HG02759 (cell line): ENCODE data around the gene CDK6.
A peak's percentile ranks its signal among the peaks of the same experiment; 100 is the strongest.
"Not testable (repeated sequence)": the region's sequence is repeated elsewhere in the genome, so short reads cannot be mapped to it uniquely, and the experiment has no call there.

Experiments used
- ATAC-seq: cut with Tn5 transposase; IDR thresholded peaks from one replicate; pipeline ENCODE4 v1.9.1; 2021; ENCODE audit warnings: mild to moderate bottlenecking, moderate library complexity; ENCODE audit not compliant: unreplicated experiment

Gene CDK6

DNA sequence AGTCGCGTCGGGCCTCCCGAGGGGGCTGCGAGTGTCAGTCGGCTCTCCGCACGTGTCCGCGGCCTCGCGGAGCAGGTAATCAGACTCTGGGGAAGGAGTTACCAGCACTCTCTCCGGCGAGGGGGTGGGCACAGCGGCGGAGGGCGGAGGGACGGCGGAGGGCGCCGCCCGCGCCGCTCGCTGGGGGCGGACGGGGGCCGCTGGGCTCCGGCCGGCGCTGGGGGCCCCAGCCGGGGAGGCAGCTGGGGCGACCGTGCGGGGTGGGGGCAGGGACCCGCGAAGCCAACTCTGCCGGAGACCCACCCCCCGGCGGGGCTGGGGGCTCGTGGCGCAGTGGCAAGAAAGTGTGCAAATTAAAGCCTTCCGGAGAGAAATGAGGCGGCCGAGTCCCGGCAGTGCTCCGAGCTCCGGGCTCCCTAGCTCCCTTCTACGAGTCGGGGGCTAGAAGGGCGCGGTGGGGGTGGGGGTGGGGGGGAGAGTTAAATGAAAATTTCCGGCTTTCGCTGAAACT, at the start of gene CDK6:
TSS of gene CDK6 (minus strand) at position 85 of the 511 bp plus-strand sequence. CDS start 3,250 bp downstream, outside the sequence.
- ATAC-seq, result peak; percentile 41

DNA sequence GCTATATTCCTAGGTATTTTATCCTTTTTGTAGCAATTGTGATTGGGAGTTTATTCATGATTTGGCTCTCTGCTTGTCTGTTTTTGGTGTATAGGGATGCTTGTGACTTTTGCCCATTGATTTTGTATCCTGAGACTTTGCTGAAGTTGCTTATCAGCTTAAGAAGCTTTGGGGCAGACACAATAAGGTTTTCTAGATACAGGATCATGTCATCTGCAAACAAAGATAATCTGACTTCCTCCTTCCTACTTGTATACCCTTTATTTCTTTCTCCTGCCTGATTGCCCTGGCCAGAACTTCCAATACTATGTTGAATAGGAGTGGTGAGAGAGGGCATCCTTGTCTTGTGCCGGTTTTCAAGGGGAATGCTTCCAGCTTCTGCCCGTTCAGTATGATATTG, 49.7 kb upstream of the CDK6 start:
- ATAC-seq, result not testable (repeated sequence)

DNA sequence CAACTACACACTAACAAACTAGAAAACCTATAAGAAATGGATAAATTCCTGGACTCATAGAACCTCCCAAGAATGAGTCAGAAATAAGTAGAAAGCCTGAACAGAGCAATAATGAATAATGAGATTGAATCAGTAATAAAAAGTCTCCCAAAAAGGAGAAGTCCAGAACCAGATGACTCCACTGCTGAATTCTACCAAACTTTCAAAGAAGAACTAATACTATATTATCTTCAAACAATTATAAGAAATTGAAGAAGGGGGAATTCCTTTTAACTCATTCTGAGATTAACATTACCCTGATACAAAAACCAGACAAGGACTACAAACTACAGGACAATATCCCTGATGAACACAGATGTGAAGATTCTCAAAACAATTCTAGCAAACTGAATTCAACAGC, 47.8 kb upstream of the CDK6 start:
- no peak for ATAC-seq

DNA sequence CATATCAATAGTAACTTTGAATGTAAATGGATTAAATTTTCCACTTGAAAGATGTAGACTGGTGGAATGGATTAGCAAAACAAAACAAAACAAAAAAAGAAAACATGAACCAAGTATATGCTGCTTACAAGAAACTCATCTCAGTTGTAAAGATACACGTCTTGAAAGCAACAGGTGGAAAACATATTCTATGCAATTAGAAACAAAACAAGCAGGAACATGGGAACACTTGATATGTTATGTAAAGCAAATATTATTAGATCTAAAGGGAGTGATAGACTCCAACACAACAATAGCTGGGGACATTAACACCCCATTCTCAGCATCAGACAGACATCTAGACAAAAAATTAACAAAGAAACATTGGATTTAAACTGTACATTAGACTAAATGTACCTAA, 46.4 kb upstream of the CDK6 start:
- ATAC-seq, result no peak

DNA sequence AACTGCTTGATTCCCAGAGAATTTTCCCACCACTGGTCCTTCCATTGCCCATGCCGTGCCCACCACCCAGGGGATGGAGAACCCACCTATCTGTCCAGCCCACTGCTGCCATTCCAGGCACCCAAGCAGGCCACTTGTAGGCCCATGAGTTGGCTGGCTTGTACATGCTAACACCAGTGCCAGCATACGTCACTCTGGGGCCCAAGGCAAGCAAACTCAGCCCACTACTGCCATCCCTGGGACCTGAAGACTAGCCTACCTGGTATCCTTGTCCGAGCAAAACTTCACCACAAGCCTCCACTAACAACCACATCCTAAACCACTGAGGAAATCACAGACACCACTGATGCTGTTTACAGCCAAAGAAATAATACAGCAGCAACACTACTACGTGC, 44.7 kb upstream of the CDK6 start:
- ATAC-seq, result no peak

DNA sequence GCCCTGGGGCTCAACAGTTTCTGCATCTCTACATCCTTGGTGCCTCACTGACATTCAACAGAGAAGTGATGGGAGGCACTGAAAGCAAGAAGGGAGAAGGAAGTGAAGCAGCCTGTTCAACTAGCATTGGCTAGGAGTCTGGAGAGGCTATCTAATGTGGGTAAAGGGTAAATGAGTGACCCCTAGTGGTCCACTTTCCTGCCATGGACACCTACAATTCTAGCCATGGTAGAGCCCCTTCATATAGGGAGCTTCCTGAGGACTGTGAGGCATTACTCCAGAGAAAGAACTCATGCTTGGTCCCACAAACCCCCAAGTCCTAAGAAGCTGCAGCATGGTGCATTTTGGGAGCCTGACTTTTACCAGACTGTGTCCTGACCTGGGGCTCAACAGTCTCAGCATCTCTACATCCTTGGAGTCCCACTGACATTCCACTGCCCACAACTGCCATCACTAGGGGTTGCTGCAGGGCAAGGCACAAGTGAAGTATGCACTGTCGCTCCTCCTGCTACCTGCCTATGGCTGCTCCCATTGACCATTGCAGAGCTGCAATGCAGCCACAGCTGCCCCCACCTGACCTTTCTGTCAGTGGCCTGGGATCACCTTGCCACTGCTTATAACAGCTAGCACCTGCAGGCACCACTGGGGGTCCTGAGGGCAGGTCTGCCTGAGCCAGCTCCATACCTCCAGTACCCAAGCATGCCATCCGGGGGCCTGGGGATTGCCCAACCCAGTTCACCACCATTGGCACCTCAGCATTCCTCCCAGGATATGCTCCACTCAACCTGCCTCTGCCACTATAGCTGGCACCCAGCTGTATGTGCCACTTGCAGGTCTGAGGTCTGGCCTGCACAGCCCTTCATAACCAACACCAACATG, 44.1 kb upstream of the CDK6 start:
- no peak for ATAC-seq

DNA sequence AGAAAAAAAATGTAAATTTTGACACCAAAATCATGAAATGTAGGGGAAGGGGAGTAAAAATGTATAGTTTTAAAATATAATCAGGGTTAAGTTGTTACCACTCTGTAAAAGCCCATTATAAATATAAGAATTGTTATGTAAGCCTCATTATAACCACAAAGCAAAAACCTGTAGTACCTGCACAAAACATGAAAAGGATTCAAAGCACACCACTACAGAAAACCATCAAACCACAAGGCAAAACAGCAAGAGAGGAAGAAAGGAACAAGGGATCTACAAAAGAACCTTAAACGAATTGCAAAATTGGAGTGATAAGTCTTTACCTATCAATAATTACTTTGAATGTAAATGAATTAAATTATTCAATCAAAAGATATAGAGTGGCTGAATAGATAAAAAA, 41.0 kb upstream of the CDK6 start:
- ATAC-seq, result no peak

DNA sequence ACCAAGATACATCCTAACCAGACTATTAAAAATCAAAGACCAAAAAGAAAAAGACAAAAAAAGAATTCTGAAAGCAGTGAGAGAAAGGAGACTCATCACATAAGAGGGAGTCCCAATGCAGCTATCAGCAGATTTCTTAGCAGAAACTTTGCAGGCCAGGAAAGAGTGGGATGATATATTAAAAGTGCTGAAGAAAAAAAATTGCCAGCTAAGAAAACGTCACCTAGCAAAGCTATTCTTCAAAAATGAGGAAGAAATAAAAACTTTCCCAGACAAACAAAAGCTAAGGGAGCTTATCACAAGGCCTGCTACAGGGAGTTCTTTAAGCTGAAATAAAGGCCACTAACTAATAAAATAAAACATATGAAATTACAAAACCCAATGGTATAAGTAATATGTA, 40.5 kb upstream of the CDK6 start:
- ATAC-seq, result no peak

DNA sequence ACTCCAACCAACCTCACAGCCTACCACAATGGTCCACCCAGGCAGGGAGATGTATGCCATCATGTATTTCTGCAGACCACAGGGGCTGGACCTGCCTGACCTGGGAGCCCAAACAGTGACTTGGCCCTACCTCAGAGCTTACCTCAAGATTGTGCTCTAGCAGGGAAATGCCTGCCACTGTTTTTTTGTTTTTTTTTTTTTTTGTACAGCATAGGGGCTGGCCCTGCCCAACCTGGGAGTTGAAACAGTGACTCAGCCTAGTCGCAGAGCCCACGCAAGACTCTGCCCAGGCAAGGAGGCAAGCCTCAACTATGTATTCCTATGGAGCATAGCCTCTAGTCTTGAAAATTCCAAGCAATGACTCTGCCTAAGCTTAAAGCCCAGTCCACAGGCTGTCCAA, 39.3 kb upstream of the CDK6 start:
- no peak for ATAC-seq

DNA sequence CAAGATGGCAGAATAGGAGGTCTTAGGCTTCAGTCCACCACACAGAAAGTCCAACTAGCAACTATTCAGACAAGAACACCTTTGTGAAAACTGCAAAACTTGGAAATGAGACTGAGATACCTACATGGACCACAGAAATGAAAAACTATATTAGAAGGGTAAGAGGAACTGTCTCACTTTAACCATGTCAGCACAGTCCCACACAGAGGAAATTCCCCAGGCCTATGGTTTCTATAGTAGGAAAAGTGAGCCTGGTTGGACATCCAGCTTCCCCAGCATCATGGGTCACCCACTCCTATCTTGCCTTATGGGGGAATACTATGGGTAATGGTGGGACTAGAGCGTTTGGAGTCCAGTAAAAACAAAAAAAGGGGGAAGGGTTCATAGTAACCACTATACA, 38.8 kb upstream of the CDK6 start:
- ATAC-seq, result no peak

DNA sequence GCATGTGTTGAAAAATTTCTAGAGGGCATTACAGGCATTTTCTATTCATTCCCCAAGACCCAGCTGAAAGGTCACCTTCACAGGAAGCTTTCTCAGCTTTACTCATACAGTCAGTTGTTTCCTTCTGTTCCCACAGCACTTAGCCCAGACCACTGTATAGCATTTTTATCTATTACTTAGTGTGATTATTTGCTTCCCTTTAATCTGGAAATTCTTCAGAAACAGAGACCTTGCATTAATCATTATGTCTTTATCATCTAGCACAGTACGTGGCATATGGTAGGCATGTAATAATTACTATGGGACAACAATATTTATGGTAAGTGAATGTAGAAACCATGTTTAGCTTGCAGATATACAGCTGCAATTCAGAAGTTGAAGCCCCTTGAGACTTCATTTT, 38.2 kb upstream of the CDK6 start:
- ATAC-seq, result no peak

DNA sequence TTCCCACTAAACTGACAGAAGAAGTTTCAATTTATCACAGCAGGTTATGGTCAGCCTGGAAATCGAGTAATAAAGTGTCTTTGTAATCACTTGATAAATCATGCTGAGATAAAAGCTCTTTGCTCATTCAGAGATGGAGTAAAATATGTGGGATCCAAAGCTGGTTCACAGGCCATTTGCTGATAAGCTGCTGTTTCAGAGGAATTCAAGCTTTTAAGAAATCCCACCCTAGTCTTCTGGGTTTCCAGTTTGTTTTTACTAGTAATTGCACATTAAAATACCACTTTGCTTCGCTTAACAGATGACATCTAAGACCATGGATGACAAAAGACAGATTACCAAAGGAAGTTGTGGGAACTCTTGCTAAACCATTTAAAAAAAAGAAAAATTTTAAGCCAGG, 37.4 kb upstream of the CDK6 start:
- no peak for ATAC-seq

DNA sequence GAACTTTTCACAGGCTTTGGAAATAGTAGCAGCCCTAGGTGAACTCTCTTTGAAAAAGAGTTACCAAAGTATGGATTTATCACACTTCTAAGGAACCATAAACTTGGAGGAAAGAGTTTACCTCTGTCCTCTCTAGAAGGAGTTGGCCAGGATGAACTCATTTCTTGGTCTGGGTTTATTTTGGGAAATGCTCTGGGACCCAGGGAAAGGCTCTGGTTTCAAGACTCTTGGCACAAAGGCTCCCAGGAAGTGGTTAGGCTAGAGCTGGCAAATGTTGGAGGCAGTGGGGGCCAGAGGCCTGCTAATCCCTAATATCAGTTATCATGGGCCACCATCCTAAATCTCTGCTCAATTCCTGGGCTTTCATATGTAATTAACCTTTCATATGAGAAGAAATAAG, 36.3 kb upstream of the CDK6 start:
- no peak for ATAC-seq

DNA sequence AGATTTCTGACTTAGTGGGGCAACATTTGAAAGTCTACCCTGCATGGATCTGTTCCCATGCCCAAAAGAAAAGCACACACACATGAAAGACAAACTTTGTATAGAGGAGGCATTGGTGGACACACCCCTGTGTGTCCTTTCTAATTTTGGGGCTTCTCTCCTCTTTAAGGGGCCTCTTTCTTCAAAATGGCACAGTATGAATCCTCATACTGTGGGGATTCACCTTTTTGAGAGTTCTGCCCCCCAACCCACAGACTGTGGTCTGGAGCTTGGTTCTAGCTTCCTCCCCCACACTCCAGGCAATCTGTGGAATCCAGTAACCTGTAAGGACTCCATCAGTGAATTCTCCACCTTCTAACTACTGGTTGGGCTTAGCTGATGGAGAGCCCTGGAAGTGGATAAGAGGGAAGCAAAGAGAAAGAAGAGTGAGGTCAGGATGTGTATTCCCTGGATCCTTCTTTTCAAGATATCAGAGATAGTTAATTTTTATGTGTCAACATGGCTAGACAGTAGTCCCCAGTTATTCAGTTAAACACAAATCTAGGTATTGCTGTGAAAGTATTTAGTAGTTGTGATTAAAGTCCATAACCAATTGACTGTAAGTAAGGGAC, 32.4 kb upstream of the CDK6 start:
- no peak for ATAC-seq

DNA sequence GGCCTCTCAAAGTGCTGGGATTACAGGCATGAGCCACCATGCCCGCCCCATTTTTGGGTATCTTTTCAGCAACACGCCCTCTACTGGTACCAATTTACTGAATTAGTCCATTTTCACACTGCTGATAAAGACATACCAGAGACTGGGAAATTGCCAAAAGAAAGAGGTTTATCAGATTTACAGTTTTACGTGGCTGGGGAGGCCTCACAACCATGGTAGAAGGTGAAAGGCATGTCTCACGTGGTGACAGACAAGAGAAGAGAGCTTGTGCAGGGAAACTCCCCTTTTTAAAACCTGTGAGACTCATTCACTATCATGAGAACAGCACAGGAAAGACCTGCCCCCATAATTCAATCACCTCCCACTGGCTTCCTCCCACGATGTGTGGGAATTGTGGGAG, 27.8 kb upstream of the CDK6 start:
- not testable (repeated sequence) for ATAC-seq

DNA sequence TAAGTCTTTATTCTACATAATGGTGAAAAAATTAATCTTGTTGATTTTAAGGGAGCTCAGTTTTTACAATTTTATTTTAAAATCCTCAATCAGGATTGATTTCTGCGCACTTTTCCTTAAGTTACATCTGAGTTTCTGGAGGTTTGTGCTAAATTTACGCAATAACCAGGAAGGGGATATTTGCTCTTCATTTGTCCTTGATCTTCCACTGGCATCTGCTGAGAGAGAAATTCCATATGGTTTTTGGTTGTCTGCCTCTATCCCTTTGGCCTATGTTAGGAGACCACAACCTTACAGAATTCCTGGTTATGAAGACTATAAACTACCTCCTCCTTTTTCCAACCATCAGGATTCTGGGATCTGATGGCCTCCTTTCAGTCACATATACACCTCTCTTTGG, 20.1 kb upstream of the CDK6 start:
- ATAC-seq, result no peak

DNA sequence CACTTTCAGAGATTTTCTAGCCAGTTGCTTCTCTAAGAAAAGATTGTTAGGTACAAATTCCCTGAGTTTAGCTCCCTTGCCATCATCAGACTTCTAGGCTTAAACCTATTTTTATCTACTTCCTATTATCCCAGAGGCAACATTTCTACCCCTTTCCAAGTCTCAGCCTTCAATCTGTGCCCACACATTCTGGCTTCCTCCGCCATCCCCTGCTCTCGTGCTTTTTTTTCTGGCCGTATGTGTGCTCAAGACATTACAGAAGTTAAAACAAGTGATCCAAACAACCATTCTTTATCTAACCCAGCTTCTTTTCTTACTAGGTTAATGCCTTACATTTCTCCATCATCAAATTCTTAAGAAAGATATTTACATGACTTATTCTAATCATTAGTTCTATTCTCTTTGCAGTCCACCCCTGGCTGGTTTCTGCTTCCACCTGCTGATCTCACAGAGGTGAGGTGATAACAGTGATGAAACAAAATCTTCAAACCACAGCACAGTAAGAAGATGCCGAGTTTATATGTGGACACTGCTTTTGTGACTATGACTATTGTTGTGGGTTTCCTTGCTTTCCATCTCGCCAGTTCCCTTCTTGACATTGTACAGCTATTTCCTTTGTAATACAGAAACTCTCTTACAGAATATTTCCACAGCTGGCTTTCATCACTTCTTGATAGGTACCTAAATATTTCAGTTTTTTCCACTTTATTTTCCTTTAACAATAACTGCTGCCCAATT, 18.3 kb upstream of the CDK6 start:
- ATAC-seq, result peak; percentile 80

DNA sequence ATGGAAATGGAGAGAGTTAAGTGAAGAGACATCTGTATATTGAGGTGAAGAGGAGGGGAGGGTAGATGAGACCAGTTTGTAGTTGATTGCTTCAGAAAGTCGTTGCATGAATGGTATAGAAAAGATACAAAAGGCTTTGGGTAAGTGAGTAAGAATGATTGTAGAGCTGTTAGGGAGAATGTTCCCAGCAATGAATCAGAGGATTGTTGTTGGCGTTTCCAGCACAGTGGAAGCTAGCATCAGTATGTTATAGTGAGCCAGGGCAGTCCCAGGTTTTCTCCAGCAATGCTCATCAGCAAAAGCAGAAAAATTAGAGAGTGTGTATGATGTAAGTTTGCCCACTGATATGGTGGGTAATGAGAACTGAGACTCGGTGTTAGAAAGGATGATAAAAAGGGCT, 15.4 kb upstream of the CDK6 start:
- no peak for ATAC-seq

DNA sequence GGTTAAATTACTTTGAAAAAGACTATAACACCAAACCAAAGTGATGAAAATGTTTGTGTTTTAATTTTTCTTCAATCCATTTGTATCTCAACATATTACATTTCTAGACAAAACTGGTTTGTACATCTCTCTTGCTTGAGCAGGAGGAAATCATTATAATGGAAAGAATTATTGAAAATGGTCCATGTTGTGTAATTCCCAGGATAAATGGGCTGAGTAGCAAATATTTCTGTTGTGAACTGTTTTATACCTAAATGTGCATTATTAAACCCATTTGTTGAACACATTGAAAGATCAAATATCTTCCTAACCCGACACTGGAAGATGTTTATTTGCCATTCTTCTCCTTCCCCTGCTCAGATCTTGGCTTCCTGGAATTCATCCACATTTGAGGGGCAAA, 14.1 kb upstream of the CDK6 start:
- ATAC-seq, result no peak

DNA sequence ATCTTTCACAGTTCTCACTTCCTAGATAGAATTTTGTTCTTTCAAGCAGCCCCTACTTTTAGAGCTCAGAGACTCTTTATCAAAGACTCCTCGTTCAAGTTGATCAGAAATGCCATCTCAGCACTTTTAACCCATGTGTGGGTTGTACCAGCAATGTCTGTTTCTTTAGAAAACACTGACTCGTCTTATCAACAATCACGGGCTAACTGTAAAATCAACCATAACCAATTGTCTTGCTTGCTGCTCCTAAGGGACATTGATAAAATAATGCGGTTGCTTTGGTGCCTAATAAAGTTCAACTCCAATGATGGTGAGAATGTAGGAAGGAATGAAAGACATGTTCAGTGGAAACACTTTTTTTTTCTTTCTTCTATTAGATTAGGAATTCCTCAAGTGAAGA, 12.9 kb upstream of the CDK6 start:
- ATAC-seq, result no peak

DNA sequence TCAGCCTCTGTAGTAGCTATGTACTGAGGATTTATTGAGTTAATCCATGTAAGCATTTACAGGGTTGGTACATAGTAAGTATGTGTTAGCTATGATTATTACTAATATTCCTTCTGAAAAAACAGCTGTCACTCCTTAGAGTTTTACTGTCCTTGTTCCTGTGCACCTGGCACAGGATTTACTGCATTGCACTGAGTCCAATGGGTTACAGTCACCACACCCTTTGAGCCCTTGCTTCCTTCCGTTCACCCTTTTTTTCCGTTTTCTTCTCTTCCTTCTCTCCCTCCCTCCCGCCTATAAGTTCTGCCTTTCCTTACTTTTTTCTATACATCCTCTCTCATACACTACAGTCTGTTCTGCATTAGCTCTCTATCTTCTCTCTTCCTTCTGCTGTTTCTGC, 12.5 kb upstream of the CDK6 start:
- ATAC-seq, result no peak

DNA sequence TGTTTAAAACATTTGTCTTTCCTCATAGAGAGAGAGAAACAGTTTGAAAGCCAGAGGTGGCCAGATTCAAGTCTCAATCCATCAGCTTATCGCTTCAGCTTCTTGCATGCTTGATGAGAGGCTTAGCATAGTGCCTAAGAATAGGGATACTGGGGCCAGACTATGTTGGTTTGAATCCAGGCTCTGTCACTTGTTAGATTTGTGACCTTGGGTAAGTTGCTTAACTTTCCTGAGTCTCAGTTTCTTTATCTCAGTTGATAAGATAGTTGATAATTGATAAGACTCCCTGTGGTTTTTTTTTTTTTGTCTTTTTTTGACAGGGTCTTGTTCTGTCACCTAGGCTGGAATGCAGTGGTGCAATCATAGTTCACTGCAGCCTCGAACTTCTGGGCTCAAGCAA, 12.1 kb upstream of the CDK6 start:
- ATAC-seq, result no peak
